Activated naive CD8-positive, alpha-beta T cell (primary cell): ENCODE data around the gene SLC17A2.
"Not testable (repeated sequence)": the region's sequence is repeated elsewhere in the genome, so short reads cannot be mapped to it uniquely, and the experiment has no call there.

Source experiments
- H3K27ac Mint-ChIP-seq: one replicate; pipeline ENCODE4 v1.8.0; 2021; ENCODE audit warnings: mixed read lengths
- H3K27me3 Mint-ChIP-seq: one replicate; pipeline ENCODE4 v1.8.0; 2021; ENCODE audit warnings: mixed read lengths
- H3K36me3 Mint-ChIP-seq: one replicate; pipeline ENCODE4 v1.8.0; 2021; ENCODE audit warnings: mixed read lengths
- H3K4me1 Mint-ChIP-seq: one replicate; pipeline ENCODE4 v1.8.0; 2021; ENCODE audit warnings: low read depth, mixed read lengths
- H3K4me3 Mint-ChIP-seq: one replicate; pipeline ENCODE4 v1.8.0; 2021; ENCODE audit warnings: mild to moderate bottlenecking, mixed read lengths
- H3K9me3 Mint-ChIP-seq: one replicate; pipeline ENCODE4 v1.8.0; 2021; ENCODE audit warnings: low read depth, mixed read lengths

The SLC17A2 gene

DNA sequence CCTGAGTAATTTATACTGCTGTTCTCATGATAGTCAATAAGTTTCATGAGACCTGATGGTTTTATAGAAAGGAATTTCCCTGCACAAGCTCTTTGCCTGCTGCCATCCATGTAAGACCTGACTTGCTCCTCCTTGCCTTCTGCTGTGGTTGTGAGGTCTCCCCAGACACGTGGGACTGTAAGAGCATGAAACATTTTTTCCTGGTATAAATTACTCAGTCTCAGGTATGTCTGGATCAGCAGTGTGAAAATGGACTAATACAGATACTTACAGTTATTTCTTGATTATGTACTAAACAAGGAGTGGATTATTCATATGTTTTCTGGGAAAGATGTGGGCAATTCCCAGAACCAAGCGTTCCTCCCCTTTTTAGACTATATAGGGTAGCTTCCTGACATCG lies 30.2 kb upstream of the SLC17A2 start:
- Mint-ChIP-seq H3K36me3 (peaks cover 4% of the 10 kb centered on the region), H3K9me3 (peaks cover 5% of the 10 kb centered on the region), H3K4me3 (peak overlapping the region; percentile 2), H3K27ac (peak overlapping the region; percentile 98), H3K27me3 (no peaks in the 10 kb centered on the region), H3K4me1 (peaks cover 70% of the 10 kb centered on the region)

DNA sequence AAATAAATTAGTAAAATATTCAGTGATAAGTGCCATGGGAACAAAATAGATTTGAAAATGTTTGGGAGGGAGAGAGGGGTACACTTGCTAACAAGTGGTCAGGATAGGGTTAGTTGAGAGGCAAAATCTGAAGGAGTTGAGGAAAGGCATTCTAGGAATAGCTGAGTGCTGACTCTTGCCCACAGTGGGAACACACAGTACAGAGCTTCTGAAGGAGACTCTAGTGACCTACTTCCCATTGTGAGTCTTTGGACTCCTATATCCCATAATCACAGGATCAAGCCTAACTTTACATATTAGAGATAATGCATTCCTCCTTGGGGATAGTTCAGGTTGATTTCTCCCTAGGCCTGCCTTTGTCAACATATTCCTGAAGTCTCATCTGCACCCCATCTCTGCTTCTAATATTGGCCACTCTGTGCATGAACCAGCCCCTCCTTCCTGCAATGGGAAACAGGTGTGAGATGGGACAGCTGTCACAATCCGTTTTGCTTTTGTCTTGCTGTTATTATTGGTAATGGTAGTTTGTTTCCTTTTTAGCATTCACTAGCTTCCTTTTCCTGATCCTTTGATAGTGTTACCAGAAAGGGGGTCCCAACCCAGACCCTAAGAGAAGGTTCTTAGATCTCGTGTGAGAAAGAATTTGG lies 29.5 kb upstream of the SLC17A2 start:
- Mint-ChIP-seq H3K9me3 (peaks cover 5% of the 10 kb centered on the region), H3K4me3 (peak overlapping the region; percentile 21), H3K27me3 (no peaks in the 10 kb centered on the region), H3K36me3 (peaks cover 4% of the 10 kb centered on the region), H3K4me1 (peaks cover 65% of the 10 kb centered on the region), H3K27ac (peak overlapping the region; percentile 98)

DNA sequence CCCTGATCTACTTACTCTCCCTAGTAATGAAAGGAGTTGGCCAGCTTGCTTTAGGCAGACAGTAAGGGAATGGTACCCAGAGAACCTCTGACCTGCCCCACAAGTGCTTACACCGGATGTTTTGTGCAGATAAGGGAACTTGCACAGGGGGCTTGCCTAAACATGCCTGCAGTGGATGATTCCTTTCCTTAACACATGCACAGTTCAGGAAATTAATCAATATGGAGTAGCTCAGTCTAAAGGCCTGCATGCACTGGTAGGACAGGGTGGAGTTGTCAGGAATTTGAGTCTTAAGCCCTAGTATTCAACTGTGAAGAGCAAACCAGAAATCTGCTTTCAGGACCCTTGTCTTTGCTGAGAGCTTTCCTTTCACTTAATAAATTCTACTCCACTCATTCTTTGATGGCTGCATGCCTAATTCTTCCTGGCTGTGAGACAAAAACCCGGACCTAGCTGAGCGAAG lies 28.2 kb upstream of the SLC17A2 start:
- peaks cover 5% of the 10 kb centered on the region for H3K9me3 Mint-ChIP-seq

DNA sequence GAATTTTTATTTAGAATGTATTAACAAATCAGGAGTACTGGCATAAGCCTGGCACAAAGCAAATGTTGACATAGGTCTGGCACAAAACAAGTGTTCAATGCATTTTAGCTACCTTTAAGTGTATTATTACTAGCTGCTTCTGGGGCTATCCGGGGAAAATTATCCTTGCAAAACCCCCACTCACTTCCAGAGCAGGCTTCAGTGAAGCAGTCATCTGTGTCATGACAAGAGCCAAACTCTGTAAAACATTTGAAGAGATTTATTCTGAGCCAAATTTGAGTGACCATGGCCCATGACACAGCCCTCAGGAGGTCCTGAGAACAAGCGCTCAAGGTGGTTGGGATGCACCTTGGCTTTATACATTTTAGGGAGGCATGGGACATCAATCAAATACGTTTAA lies 25.7 kb upstream of the SLC17A2 start:
- H3K36me3 Mint-ChIP-seq = peaks cover 4% of the 10 kb centered on the region
- no peaks in the 10 kb centered on the region for H3K27me3 Mint-ChIP-seq
- H3K27ac Mint-ChIP-seq = no peak overlapping the region
- peaks cover 33% of the 10 kb centered on the region for H3K4me1 Mint-ChIP-seq
- H3K9me3 Mint-ChIP-seq = peaks cover 5% of the 10 kb centered on the region
- no peak overlapping the region for H3K4me3 Mint-ChIP-seq

More for the DNA sequence above, 28.2 kb upstream of the SLC17A2 start:
- Mint-ChIP-seq H3K27ac (peak overlapping the region; percentile 54), H3K27me3 (no peaks in the 10 kb centered on the region), H3K36me3 (peaks cover 4% of the 10 kb centered on the region), H3K4me3 (peak overlapping the region; percentile 51), H3K4me1 (peaks cover 54% of the 10 kb centered on the region)

DNA sequence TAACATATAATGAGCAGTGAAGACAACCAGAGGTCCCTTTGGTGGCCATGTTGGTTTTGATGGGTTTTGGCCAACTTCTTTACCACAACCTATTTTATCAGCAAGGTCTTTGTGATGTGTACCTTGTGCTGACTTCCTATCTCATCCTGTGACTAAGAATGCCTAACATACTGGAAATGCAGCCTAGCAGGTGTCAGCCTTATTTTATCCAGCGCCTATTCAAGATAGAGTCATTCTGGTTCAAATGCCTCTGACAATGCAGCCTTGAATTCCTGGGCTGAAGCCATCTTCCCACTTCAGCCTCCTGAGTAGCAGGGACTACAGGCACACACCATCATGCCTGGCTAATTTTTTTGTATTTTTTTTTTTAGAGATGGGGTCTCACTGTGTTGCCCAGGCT lies 24.3 kb upstream of the SLC17A2 start:
- H3K9me3 Mint-ChIP-seq = peaks cover 5% of the 10 kb centered on the region
- H3K4me3 Mint-ChIP-seq = no peak overlapping the region
- peaks cover 2% of the 10 kb centered on the region for H3K27me3 Mint-ChIP-seq
- H3K27ac Mint-ChIP-seq = no peak overlapping the region
- H3K36me3 Mint-ChIP-seq = peaks cover 3% of the 10 kb centered on the region
- H3K4me1 Mint-ChIP-seq = peaks cover 18% of the 10 kb centered on the region

DNA sequence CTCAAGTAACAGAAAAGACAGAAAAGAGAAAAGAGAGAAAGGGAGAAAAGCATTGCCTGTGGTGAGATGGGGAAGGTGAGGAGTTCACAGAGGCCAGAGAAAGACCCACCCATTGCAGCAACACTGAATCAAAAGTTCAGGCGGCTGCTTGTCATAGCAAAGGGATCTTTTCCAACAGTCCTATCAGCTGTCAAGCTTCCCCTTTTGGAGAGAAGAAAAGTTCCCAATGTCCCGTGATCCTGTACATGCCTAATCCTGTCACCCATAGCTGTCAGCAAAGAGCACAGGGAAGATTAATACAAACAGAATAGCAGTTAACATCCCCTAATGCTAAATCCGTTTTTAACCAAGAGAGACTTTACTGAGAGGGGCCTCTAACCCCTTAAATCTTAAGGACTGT lies 23.2 kb upstream of the SLC17A2 start:
- no peak overlapping the region for H3K4me3 Mint-ChIP-seq
- peaks cover 3% of the 10 kb centered on the region for H3K36me3 Mint-ChIP-seq
- peaks cover 8% of the 10 kb centered on the region for H3K4me1 Mint-ChIP-seq
- H3K27ac Mint-ChIP-seq = no peak overlapping the region
- peaks cover 5% of the 10 kb centered on the region for H3K9me3 Mint-ChIP-seq
- peaks cover 2% of the 10 kb centered on the region for H3K27me3 Mint-ChIP-seq

DNA sequence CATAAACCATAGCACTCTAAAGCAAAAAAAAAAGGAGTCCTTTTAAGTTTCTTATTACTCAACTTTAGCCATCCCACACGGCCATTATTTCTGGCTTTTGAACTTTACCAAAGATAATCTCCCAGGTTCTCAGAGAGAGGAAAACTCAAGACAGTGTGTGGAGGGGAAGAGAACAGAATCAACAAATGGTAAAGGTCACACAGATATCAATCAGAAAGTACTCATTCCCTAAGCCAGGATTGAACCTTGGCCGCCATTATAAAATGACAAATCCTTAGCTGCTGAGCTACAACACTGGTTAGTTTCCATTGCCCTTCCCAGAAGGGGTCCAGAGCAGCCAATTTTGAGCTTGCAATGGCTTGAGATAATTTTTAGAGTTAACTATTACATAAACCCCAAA lies 22.0 kb upstream of the SLC17A2 start:
- Mint-ChIP-seq H3K4me1 (no peaks in the 10 kb centered on the region), H3K9me3 (peaks cover 5% of the 10 kb centered on the region), H3K36me3 (peaks cover 3% of the 10 kb centered on the region), H3K4me3 (no peak overlapping the region), H3K27me3 (peaks cover 2% of the 10 kb centered on the region), H3K27ac (no peak overlapping the region)

DNA sequence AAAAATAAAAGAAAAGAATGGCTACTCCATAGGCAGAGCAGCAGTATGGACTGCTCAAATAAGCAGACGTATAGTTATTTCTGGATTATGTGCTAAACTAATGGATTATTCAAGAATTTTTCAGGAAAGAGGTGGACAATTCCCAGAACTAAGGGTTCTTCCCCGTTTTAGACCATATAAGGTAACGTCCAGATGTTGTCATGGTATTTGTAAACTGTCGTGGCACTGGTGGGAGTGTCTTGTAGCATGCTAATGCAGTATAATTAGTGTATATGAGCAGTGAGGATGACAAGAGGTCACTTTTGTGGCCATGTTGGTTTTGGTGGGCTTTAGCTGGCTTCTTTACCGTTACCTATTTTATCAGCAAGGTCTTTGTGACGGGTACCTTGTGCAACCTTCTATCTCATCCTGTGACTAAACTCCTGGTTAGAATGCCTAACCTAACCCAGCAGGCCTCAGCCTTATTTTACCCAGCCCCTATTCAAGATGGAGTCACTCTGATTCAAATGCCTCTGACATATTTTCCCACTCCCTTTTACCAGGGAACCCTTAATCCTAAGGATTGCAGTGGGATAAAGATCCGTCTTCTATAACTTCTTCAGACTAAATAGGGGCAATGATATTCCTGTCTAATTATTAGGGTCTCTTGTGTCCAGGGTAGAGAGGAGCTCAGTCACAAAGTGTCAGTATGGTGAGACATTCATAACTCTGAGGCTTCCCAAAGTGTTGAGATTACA lies 21.0 kb upstream of the SLC17A2 start:
- H3K36me3 Mint-ChIP-seq = peaks cover 3% of the 10 kb centered on the region
- H3K9me3 Mint-ChIP-seq = peaks cover 5% of the 10 kb centered on the region
- H3K4me3 Mint-ChIP-seq = no peak overlapping the region
- peaks cover 2% of the 10 kb centered on the region for H3K27me3 Mint-ChIP-seq
- H3K27ac Mint-ChIP-seq = no peak overlapping the region
- H3K4me1 Mint-ChIP-seq = peaks cover 3% of the 10 kb centered on the region

DNA sequence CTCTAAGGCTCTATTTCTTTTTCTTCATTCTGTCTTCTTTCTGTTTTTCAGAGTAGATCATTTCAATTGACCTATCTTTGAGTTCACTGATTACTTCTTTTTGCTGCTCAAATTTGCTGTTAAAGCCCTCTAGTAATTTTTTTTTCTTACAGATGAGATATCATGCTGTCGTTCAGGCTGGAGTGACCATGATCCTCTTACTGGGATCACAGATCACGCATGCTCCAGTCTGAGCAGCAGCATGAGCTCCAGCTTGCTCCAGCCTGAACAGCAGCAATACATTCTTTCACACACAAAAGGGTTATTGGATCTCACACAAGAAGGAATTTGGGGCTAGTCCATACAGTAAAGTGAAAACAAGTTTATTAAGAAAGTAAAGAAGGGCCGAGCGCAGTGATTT lies 19.8 kb upstream of the SLC17A2 start:
- Mint-ChIP-seq H3K4me3 (no peak overlapping the region), H3K27ac (no peak overlapping the region), H3K36me3 (peaks cover 8% of the 10 kb centered on the region), H3K27me3 (peaks cover 2% of the 10 kb centered on the region), H3K4me1 (peaks cover 12% of the 10 kb centered on the region), H3K9me3 (peaks cover 12% of the 10 kb centered on the region)

DNA sequence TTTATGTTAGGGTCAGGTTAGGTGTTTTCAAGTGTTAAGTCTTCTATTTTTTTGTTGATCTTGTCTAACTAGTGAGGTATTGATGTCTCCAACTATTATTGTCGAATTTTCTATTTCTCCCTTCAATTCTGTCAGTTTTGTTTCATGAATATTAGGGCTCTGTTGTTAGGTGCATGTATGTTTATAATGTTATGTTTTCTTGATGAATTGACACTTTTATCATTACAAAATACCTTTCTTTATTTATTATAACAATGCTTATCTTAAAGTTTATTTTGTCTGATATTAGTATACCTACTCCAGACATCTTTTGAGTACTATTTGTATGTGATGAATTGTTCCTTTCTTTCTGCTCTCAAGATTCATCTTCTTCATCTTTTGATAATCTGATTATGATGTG lies 19.2 kb upstream of the SLC17A2 start:
- peaks cover 8% of the 10 kb centered on the region for H3K36me3 Mint-ChIP-seq

DNA sequence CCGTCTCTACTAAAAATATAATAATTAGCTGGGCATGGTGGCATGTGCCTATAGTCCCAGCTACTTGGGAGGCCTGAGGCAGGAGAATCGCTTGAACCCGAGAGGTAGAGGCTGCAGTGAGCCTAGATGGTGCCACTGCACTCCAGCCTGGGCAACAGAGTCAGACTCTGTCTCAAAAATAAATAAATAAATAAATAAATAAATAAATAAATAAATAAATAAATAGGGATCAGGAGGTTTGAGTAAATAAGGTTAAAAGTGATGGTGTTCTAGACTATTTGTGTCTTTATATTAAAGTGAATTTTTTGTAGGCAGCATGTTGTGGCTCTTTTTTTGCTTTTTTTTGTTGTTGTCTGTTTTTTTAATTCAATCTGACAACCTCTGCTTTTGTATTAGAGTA lies 17.0 kb upstream of the SLC17A2 start:
- H3K27ac Mint-ChIP-seq, H3K4me3 Mint-ChIP-seq, H3K27me3 Mint-ChIP-seq, H3K36me3 Mint-ChIP-seq: not testable (repeated sequence)
- Mint-ChIP-seq H3K4me1 (peaks cover 13% of the 10 kb centered on the region), H3K9me3 (peaks cover 14% of the 10 kb centered on the region)

More for the DNA sequence above, 19.2 kb upstream of the SLC17A2 start:
- Mint-ChIP-seq H3K4me1 (peaks cover 13% of the 10 kb centered on the region), H3K4me3 (no peak overlapping the region), H3K27ac (no peak overlapping the region), H3K27me3 (peaks cover 2% of the 10 kb centered on the region), H3K9me3 (peaks cover 14% of the 10 kb centered on the region)

DNA sequence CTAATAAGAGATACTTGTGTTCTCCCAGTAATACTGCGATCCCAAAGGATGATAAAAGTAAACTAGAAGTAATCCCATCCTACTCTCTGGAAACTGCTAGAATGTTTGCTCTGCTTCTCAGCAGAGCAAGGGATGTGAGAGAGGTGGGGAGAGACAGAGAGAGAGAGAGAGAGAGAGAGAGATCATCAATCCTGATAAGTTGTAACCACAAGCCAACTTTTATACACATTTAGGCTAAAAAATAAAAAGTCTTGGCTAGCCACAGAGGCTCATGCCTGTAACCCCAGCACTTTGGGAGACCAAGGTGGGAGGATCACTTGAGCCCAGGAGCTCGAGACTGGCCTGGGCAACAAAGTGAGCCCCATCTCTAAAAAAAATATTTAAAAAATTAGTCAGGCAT lies 16.1 kb upstream of the SLC17A2 start:
- Mint-ChIP-seq H3K27me3 (peaks cover 5% of the 10 kb centered on the region), H3K4me1 (peaks cover 13% of the 10 kb centered on the region), H3K4me3 (no peak overlapping the region), H3K27ac (no peak overlapping the region), H3K36me3 (peaks cover 8% of the 10 kb centered on the region), H3K9me3 (peaks cover 14% of the 10 kb centered on the region)

DNA sequence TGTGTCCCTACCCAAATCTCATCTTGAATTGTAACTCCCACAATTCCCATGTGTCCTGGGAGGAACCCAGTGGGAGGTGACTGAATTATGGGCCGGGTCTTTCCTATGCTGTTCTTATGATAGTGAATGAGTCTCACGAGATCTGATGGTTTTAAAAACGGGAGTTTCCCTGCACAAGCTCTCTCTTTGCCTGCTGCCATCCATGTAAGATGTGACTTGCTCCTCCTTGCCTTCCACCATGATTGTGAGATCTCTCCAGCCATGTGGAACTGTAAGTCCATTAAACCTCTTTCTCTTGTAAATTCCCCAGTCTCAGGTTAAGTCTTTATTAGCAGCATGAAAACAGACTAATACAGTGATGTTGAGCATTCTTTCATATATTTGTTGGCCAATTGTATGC lies 15.2 kb upstream of the SLC17A2 start:
- peaks cover 13% of the 10 kb centered on the region for H3K4me1 Mint-ChIP-seq
- H3K27ac Mint-ChIP-seq = not testable (repeated sequence)

DNA sequence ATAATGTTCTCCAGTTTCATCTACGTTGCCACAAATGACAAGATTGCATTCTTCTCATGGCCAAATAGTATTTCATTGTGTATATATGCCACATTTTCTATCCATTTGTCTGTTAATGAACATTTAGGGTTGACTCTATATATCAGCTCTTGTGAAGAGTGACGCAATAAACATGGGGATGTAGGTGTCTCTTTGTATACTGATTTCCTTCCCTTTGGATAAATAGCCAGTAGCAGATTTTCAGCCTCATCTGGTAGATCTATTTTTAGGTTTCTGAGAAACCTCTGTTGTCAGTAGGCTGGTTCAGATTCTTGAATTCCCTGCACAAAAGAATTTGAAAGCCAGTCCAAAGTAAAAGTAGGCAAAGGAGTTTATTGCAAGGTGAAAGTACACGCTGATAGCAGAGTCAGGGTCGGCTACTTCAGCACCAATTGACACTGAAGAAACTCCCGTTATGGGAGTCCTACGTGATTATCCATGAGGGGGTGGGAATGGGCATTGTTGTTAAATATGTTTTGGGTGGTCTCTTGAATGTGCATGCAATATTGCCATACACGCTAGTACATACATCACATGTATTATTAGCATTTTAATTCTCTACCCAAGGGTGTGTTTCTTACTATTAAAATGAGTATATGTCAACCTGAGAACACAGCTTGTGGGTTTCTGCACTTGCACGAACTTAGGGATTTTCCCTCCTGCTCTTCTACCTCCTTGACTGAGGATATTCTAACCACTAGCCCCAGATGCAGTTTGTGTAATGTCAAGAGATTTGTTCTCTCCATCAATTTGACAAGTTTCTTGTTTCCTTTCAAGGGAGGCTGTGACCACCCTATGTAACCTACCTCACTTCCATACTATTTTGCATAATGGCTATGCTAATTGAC lies 14.4 kb upstream of the SLC17A2 start:
- Mint-ChIP-seq H3K4me1 (peaks cover 13% of the 10 kb centered on the region), H3K4me3 (no peak overlapping the region), H3K27ac (no peak overlapping the region), H3K9me3 (peaks cover 9% of the 10 kb centered on the region), H3K36me3 (peaks cover 5% of the 10 kb centered on the region), H3K27me3 (peaks cover 3% of the 10 kb centered on the region)

More for the DNA sequence above, 15.2 kb upstream of the SLC17A2 start:
- H3K9me3 Mint-ChIP-seq = peaks cover 14% of the 10 kb centered on the region
- H3K36me3 Mint-ChIP-seq, H3K27me3 Mint-ChIP-seq, H3K4me3 Mint-ChIP-seq: not testable (repeated sequence)

DNA sequence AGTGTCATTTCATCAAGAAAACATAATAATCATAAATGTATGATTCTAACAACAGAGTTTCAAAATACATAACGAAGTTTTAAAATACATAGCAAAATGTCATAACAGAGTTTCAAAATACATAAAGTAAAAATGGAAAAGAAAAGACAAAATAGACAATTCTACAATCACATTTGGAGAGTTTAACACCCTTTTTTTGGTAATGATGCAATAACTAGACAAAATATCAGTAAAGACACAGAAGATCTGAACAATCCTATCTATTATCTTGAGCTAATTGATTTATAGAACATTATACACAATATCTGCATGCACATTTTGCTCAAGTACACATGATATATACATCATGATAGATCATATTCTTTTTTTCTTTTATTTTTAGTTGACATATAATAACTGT lies 13.4 kb upstream of the SLC17A2 start:
- Mint-ChIP-seq H3K27ac (no peak overlapping the region), H3K4me3 (no peak overlapping the region), H3K4me1 (peaks cover 13% of the 10 kb centered on the region)

More for the DNA sequence above, 13.4 kb upstream of the SLC17A2 start:
- Mint-ChIP-seq H3K36me3 (peaks cover 5% of the 10 kb centered on the region), H3K27me3 (peaks cover 3% of the 10 kb centered on the region), H3K9me3 (peaks cover 9% of the 10 kb centered on the region)
